Anterior cingulate cortex (tissue), 58 donors: ENCODE data around the gene KRTAP3-1.

Experiments
- DNase-seq, 58 donors: peaks; one replicate each; lab custom pipeline; 2025; lab: John Stamatoyannopoulos, UW

KRTAP3-1 gene

DNA sequence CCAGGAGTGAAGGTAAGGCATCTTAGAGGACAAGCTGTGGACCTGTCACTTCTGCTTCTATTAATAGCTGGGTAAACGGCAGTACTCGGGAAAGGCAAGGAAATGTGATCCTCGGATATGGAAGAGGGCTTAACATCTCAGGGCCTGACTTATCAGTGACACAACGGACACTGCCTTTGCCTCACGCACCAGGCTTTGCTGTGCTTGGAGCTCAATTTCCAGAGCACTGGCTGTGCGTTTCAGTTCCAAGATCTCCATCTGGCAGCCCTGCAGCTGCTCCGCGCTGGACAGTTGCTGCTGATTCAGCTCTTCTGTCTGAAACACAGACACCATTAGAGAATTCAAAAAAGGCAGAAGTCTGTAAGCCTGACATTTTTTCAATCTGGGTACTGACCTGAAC, 28.3 kb downstream of the KRTAP3-1 start:
- peak in 30 of 58 donors; percentile 1 to 41 (median 12) for DNase-seq

DNA sequence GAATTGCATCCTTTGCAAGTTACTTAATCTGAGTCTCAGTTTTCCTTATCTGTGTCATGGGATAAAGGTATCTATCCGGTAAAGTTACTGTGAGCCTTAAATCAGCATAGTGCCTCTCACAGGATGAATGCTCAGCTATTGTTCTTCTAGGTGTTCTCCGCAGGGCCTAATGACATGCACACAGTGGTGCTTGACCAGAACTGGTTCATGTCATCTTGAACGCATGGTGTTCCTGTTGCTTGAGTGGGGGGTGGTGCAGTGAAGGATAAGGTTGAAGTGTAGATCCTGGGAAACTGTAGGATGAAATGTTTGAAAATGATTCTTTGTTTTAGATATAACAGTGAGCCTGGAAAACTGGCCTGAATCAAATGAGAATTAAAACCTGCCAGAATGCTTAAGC, 28.8 kb downstream of the KRTAP3-1 start:
- no peak for DNase-seq

- no peak for DNase-seq
Observed at GRCh38 chr17:40978575-40979151, 30.3 kb downstream of the KRTAP3-1 start.

- DNase-seq: no peak
Observed at GRCh38 chr17:40975516-40975915, 33.4 kb downstream of the KRTAP3-1 start.

DNA sequence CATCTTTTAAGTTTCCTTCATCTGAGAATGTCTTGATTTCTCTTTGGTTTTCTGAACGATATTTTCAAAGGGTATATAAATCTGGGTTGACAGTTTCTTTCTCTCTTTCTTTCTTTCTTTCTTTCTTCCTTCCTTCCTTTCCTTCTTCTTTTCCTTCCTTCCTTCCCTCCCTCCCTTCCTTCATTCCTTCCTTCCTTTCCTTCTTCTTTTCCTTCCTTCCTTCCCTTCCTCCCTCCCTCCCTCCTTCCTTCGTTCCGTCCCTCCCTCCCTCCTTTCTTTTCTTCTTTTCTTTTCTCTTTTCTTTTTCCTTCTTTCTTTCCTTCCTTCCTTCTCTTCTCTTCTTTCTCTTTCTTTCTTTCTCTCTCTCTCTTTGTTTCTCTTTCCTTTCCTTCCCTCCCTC, 34.6 kb downstream of the KRTAP3-1 start:
- DNase-seq: no peak

DNA sequence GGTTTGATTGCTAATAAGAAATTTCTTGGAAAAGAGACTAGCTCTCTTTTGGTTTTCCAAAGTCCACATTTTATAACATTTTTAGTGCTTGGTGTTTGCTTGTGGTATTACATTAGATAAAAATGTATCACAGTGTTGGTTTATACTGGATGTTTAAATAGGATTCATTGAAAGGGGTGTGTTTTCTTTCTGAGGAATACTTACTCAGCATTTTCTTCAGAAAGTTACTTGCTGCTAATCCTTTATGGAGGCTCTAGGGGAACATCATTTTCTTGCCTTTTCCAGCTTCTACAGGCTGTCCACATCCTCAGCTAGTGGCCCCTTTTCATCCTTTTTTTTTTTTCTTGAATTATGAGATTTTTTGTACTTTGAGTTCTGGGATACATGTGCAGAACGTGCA, 41.3 kb downstream of the KRTAP3-1 start:
- no peak for DNase-seq

DNA sequence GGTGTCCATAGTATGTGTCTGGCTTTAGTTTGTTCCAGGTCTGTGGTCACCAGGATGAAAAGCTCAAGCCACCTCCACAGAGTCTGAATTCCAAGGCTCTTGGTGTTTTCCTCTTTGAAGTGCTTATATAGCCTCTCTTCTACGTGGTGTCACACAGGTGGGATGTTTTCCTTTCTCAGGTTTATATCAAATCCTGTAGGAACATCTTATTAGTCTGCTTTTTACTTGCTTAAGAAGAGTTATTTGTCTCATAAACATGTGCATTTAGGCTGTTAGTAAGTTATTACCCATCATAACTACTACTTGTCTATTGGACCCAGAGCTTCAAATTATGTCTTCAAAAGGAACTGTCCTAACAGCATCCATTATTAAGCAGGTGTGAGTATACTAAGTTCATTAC, 42.1 kb downstream of the KRTAP3-1 start, which contains the start of gene KRT39:
TSS of gene KRT39 (minus strand) at position 101 of the 400 bp plus-strand sequence. CDS start at position 9, 92 bp downstream.
- DNase-seq: no peak

DNA sequence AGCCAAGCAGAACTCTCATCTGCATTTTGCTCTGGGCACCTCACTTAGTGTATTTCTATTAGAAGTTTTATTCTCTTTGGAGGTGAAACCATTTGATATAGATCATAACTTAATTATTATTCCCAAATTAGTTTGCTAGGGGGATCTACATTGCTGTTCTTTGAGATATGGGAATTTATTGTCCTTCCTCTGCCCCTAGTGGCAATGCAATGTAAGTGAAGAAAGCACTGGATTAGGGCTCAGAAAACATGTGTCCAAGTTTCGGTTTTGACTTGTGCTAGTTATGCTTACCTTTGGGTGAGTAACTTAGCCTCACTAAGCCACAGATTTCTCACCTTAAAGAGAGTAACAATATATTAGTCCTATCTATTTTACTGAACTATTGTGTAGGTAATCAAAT, 45.1 kb downstream of the KRTAP3-1 start:
- no peak for DNase-seq

DNA sequence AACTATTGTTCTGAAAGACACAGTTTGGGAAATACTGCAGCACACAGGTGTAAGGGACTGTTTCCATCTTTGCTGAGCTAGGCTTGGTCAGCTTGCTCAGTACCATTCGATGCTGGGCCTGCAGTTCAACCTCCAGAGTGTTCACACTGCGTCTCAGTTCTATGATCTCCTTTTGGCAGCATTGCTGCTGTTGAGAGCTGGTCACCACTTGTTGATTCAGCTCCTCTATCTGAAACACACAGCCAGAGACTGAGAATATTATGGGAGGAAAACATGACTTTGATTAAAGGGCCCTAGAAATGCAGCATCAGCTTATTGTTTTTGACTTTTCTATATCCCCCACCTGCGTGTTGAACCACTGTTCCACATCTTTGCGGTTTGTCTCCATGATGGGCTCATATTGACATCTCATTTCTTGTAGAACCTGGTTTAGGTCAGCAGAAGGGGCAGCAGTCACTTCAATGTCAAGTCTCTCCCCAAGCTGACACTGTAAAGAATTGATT, 46.8 kb downstream of the KRTAP3-1 start:
- no peak for DNase-seq

GRCh38 chr17:40961591-40961990, 47.3 kb downstream of the KRTAP3-1 start:
- no peak for DNase-seq

GRCh38 chr17:40960144-40960543, 48.8 kb downstream of the KRTAP3-1 start:
- no peak for DNase-seq
